IPS-NIHi11 (cell line): ENCODE data around the gene SNRNP27.

ENCODE experiments used
- DNase-seq: peaks from one replicate; pipeline ENCODE4 v3.0.0; 2012; ENCODE audit warnings: mixed read lengths, low spot score

SNRNP27 gene

GRCh38 chr2:69916106-69916505, 22.4 kb downstream of the SNRNP27 start:
- no peak for DNase-seq

- no peak for DNase-seq
Measured at GRCh38 chr2:69917852-69918251, 24.1 kb downstream of the SNRNP27 start.

GRCh38 chr2:69918401-69918800, 24.6 kb downstream of the SNRNP27 start:
- no peak for DNase-seq

GRCh38 chr2:69923116-69923515, 29.4 kb downstream of the SNRNP27 start:
- DNase-seq: no peak

GRCh38 chr2:69926849-69927515, 33.2 kb downstream of the SNRNP27 start:
- DNase-seq: no peak

- no peak for DNase-seq
Measured at GRCh38 chr2:69931832-69932595, 38.3 kb downstream of the SNRNP27 start.

GRCh38 chr2:69932596-69932922, 38.8 kb downstream of the SNRNP27 start:
- DNase-seq: no peak

GRCh38 chr2:69933254-69933828, 39.6 kb downstream of the SNRNP27 start:
- no peak for DNase-seq

- no peak for DNase-seq
Measured at GRCh38 chr2:69933839-69934613, 40.3 kb downstream of the SNRNP27 start.

GRCh38 chr2:69934614-69934908, 40.8 kb downstream of the SNRNP27 start:
- DNase-seq: no peak

GRCh38 chr2:69935011-69935410, 41.3 kb downstream of the SNRNP27 start:
- no peak for DNase-seq

GRCh38 chr2:69936906-69937305, 43.1 kb downstream of the SNRNP27 start:
- no peak for DNase-seq

- no peak for DNase-seq
Measured at GRCh38 chr2:69937968-69938367, 44.2 kb downstream of the SNRNP27 start.

- no peak for DNase-seq
Measured at GRCh38 chr2:69939722-69940121, 46.0 kb downstream of the SNRNP27 start.

GRCh38 chr2:69940691-69941090, 46.9 kb downstream of the SNRNP27 start:
- DNase-seq: no peak

GRCh38 chr2:69943000-69943842, 49.5 kb downstream of the SNRNP27 start:
- no peak for DNase-seq

- DNase-seq: no peak
Measured at GRCh38 chr2:69943843-69944525, 50.2 kb downstream of the SNRNP27 start.

GRCh38 chr2:69944756-69945155, 51.0 kb downstream of the SNRNP27 start:
- DNase-seq: no peak

- no peak for DNase-seq
Measured at GRCh38 chr2:69945441-69945840, 51.7 kb downstream of the SNRNP27 start.

GRCh38 chr2:69945941-69946340, 52.2 kb downstream of the SNRNP27 start:
- DNase-seq: no peak
